GM21390 (cell line): Measurements from ENCODE around the gene STX18.
"Not testable (repeated sequence)": the region's sequence is repeated elsewhere in the genome, so short reads cannot be mapped to it uniquely, and the experiment has no call there.

Experiments
- ATAC-seq: cut with Tn5 transposase; IDR thresholded peaks from one replicate; pipeline ENCODE4 v1.9.1; 2021; ENCODE audit not compliant: unreplicated experiment

Gene STX18

GRCh38 chr4:4558881-4559280, 17.0 kb upstream of the STX18 start:
- no peak for ATAC-seq

GRCh38 chr4:4555916-4556315, 14.1 kb upstream of the STX18 start:
- ATAC-seq: no peak

DNA sequence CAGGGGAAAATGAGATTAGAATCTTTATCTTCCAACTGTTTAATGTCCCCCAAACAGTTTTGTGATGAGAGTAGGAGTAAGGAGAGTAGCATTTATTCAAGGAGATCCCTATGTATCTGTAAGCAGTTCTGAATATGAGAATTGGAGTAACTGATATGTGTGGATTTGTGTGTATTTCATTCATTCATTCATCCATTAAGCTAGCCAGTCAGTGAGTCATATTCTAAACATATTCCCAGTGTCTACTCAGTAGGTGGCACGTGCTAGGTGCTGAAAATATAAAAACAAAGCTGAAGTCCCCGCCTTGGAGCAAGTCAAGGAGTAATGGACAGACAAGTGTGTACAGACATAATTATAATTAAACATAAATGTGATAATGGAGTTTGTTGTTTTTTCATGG, 12.4 kb upstream of the STX18 start:
- no peak for ATAC-seq

- not testable (repeated sequence) for ATAC-seq
Observed at GRCh38 chr4:4552042-4552441, 10.2 kb upstream of the STX18 start.

- ATAC-seq: not testable (repeated sequence)
Observed at GRCh38 chr4:4550161-4550560, 8.3 kb upstream of the STX18 start.

GRCh38 chr4:4549534-4549933, 7.7 kb upstream of the STX18 start:
- ATAC-seq: no peak

DNA sequence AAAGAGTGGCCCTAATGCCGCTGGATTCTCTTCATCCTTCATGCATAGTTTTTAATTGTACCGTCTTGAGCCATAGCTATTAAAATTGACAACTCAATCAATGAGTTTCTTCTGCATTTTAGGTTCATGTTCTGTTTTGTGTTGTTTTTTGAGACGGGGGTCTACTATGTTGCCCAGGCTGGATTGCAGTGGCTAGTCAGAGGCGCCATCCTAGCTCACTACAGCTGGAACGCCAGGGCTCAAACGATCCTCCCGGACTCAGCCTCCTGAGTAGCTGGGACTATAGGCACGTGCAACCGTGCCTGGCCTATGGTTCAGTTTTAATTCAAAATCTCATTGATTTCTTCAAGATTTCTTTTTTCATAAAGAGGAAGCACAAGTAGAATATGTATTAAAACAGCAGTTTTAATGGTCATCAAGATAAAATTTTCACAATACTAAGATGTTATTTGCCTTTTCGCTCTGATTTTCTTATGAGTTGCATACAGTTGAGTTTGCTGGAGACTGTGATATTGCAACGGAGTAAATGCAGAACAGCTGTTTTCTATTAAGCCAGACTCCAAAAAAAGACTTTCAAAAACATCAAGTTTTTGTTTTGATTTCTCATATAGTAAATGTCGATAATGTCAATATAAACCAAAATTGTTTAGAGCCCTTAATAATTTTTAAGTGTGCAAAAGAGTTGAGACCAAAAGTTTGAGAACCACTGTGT, 1.1 kb upstream of the STX18 start:
- ATAC-seq: no peak

DNA sequence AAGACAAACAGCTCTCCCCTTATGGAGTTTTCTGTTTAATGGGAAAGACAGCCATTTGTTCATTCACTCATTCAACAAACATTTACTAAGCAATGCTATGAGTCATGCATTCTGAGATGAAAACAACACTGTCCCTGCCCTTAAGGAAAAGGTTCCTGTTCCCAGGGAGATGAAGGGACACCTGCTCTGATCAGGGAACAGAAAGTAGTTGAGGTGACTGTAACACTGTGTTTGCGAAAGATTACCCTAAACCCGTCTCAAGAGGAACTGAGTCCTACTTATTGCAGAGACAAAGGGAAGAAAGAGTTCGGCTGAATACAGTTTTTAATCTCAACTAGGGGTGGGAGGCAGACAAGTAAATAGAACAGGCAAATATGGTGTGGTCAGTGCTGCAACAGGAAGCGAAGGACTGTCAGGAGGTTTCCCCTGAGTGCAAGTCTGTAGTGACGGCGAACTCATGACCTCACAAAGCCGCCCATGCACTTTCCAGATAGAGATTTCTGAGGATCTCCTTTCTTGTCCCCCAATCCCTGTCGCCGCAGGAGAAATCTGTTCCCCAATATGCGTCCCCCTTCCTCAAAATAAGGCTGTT, 712 bp downstream of the STX18 start:
- ATAC-seq: no peak

DNA sequence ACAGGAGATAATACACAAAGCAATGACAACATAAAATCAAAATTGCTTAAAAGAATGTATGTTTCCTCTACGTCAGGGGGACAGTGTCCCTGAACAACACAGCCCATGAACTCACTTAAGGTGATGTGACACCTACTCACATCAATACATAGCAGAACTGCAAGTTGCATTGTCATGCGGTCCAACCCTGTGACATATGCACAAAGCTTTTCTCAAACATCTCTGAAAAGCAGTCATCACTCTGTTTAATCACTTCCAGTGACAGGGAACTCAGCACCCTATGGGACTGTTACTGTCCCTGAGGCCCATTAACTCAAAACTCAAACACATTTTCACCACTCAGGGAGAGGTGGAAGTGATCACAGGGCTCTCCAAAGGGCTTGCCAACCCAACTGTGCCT, 2.4 kb downstream of the STX18 start:
- no peak for ATAC-seq

GRCh38 chr4:4535590-4535989, 6.3 kb downstream of the STX18 start:
- no peak for ATAC-seq

GRCh38 chr4:4534515-4535145, 7.2 kb downstream of the STX18 start:
- no peak for ATAC-seq

DNA sequence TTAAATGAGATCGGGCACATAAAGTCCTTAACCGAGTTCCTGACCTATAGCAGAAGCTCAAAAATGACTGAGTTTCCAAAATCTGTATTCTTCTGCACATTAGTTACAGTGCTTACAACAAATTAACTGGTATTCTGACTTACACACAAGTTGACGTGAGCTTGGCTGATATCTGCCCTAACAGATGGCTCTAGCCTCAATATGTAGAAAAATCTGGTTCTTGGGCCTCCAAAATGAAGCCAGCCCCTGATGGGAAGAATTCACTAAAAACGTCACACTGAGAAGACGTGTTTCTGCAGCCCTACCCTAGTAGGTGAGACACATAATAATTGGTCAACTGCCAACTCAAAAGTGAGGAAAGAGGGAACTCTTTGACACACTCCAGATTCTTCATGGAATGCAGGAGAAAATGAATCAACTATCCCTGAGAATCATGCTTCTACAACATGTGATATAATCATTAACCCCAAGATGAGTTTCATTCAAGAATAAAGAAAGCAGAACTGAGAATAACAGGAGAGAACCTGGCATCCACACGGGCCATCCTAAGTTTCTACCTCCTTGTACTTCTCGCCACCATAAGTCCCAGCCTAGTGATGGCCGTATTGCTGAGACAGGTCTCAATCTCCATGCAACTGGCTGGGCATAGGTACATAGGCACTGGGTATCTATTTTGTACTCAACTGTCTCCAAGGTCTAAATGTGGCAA, 8.2 kb downstream of the STX18 start:
- no peak for ATAC-seq

DNA sequence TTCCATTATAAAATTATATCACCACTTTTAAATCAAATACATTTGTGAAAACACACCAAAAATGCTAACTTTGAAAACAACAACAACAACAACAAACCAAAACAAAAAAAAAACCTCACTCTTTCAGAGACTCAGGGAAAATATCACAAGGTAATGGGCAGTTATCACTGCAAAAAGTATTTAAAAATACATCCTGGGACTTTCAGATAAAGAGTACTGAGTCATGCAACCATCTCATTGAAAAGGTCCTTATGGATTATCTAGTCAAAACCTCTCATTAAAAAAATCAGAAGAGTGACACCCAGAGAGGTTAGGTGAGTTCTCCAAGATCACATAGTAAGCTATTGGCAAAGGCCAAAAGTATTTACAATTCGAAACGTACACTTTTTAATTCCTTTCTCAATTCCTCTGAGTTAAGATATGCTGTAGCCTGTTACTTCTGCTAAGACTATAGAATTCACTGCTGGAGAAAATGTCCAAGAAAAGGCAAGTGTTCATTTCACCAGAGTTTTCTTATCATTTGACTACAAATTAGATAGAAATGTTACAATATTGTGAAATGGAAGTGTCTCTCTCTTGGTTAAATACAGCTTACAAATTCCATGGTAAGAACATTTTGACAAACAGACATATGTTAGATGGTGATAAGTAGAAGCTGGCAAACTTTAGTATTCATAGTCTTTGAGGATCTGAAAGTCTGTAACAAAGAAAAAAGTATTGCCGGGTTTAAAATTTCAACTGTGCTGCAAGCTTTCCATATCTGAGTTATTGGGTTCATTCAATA, 9.3 kb downstream of the STX18 start:
- no peak for ATAC-seq

DNA sequence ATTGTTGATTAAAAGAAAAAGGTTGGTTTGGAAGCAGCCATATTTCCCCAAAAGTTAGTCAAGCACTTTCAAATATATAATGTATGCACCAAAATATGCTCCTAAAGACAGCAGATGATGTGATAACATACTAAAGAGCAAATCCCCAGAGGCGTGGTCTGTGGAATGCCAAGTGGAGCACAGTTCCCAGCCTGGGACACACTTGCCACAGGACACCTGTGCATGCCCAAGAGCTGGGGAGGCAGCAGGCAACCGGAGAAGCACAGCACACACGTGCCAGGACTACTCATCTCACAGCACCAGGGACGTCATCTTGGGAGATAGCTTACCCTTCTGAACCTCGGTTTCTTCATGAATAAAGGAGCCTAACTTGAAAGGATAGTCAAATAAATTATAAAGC, 12.5 kb downstream of the STX18 start:
- ATAC-seq: no peak

- ATAC-seq: no peak
Observed at GRCh38 chr4:4526401-4526800, 15.4 kb downstream of the STX18 start.

- peak; percentile 99 for ATAC-seq
Observed at GRCh38 chr4:4524364-4524763, 17.5 kb downstream of the STX18 start.

GRCh38 chr4:4521731-4522130, 20.1 kb downstream of the STX18 start:
- ATAC-seq: no peak

GRCh38 chr4:4521136-4521535, 20.7 kb downstream of the STX18 start:
- ATAC-seq: no peak

DNA sequence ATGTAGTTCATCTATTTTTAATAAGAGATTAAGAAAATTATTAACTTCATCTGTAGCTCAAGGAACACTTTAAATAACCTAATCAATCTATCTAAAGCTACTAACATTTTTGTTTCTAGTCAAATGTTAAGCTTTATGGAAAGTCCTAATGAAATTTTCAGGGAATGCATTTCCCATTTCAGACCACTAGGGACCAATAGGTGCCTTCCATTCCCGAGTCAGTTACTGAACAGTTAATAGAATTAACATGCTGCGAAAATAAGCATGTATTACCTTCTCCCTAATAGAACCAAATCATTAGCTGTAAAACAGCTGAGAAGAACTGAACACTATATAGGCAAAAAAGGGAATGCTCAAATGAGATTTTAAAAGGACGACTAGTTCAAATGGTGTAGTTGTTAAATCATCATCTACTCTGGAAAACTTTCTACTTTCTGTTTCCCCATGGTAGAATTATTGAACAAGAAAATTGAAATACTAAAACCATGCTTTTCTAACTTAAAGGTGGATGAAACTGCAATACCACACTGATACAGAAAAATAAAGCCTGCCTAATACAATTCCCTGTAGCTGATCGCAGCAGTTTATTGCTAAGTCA, 22.5 kb downstream of the STX18 start:
- ATAC-seq: no peak

GRCh38 chr4:4518747-4519146, 23.1 kb downstream of the STX18 start:
- no peak for ATAC-seq

GRCh38 chr4:4514786-4515185, 27.1 kb downstream of the STX18 start:
- ATAC-seq: no peak
